Uterus (tissue), 2 donors: ENCODE data around the gene KCNH1.

Experiments
- POLR2A ChIP-seq, 2 donors: fragments of 450-650 bp; IDR thresholded peaks; one replicate each; pipeline ENCODE4 v1.6.1; 2016; ENCODE audit warnings: antibody characterized with exemption in 2 of 2, mild to moderate bottlenecking in 1 of 2, moderate library complexity in 1 of 2
- TF ChIP-seq, protein P1 (sequence below), 4 experiments: fragments of 200-600 bp in 2 of 4; fragments of 450-650 bp in 2 of 4; sonication (generic) in 2 of 4; IDR thresholded peaks; one replicate each; pipeline ENCODE4 v1.5.1; 2016 to 2019; ENCODE audit warnings: antibody characterized with exemption in 4 of 4, mild to moderate bottlenecking in 2 of 4, moderate library complexity in 1 of 4

GRCh38 chr1:210940081-210940617, 193.8 kb downstream of the KCNH1 start:
- TF ChIP-seq, protein P1, sequence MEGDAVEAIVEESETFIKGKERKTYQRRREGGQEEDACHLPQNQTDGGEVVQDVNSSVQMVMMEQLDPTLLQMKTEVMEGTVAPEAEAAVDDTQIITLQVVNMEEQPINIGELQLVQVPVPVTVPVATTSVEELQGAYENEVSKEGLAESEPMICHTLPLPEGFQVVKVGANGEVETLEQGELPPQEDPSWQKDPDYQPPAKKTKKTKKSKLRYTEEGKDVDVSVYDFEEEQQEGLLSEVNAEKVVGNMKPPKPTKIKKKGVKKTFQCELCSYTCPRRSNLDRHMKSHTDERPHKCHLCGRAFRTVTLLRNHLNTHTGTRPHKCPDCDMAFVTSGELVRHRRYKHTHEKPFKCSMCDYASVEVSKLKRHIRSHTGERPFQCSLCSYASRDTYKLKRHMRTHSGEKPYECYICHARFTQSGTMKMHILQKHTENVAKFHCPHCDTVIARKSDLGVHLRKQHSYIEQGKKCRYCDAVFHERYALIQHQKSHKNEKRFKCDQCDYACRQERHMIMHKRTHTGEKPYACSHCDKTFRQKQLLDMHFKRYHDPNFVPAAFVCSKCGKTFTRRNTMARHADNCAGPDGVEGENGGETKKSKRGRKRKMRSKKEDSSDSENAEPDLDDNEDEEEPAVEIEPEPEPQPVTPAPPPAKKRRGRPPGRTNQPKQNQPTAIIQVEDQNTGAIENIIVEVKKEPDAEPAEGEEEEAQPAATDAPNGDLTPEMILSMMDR (IDR thresholded peaks at IDR 0.05) = no peak
- TF ChIP-seq POLR2A (IDR thresholded peaks at IDR 0.05) = no peak
